Endodermal cell (in vitro differentiated cells): ENCODE data around the gene MAPK8IP2. TPM values are rescaled to one million over a fixed set of nuclear protein-coding genes. Genes with fewer than 3 reads are reported as not detected.
"Not testable (repeated sequence)": the region's sequence is repeated elsewhere in the genome, so short reads cannot be mapped to it uniquely, and the experiment has no call there.

Experiments used
- DNase-seq: peaks from one replicate; pipeline ENCODE4 v3.0.0-alpha.2; 2017
- H3K27ac ChIP-seq: 2 replicates; pipeline ENCODE4 v1.5.1; 2013; ENCODE audit warnings: mild to moderate bottlenecking, low read depth, low read length, moderate library complexity
- H3K27me3 ChIP-seq: 2 replicates; pipeline ENCODE4 v1.6.1; 2013; ENCODE audit warnings: mild to moderate bottlenecking, low read length, moderate library complexity; ENCODE audit not compliant: insufficient read depth, control insufficient read depth, poor library complexity, severe bottlenecking
- H3K36me3 ChIP-seq: 2 replicates; pipeline ENCODE4 v1.7.0; 2013; ENCODE audit warnings: mild to moderate bottlenecking, low read length, moderate library complexity; ENCODE audit not compliant: control insufficient read depth, insufficient read depth
- H3K4me1 ChIP-seq: one replicate; pipeline ENCODE4 v1.7.0; 2013; ENCODE audit warnings: low read length; ENCODE audit not compliant: control insufficient read depth, insufficient read depth
- H3K4me3 ChIP-seq: 2 replicates; pipeline ENCODE4 v1.5.1; 2013; ENCODE audit warnings: mild to moderate bottlenecking, low read length, moderate library complexity
- H3K9ac ChIP-seq: 2 replicates; pipeline ENCODE4 v1.6.1; 2013; ENCODE audit warnings: mild to moderate bottlenecking, low read length, moderate library complexity; ENCODE audit not compliant: poor library complexity, severe bottlenecking; ENCODE audit errors: extremely low read depth
- H3K9me3 ChIP-seq: 2 replicates; pipeline ENCODE4 v1.6.1; 2013; ENCODE audit warnings: mild to moderate bottlenecking, low read length, moderate library complexity; ENCODE audit not compliant: control insufficient read depth
- H3K27ac Mint-ChIP-seq: 2 replicates; pipeline ENCODE4 v1.8.0; 2020; ENCODE audit warnings: mixed read lengths
- H3K27me3 Mint-ChIP-seq: 2 replicates; pipeline ENCODE4 v1.8.0; 2021; ENCODE audit warnings: mild to moderate bottlenecking, mixed read lengths; ENCODE audit not compliant: insufficient read depth
- H3K36me3 Mint-ChIP-seq: 2 replicates; pipeline ENCODE4 v1.8.0; 2020; ENCODE audit warnings: low read depth, mixed read lengths
- H3K4me1 Mint-ChIP-seq: 2 replicates; pipeline ENCODE4 v1.8.0; 2020; ENCODE audit warnings: mixed read lengths
- H3K4me3 Mint-ChIP-seq: 2 replicates; pipeline ENCODE4 v1.8.0; 2020; ENCODE audit warnings: mild to moderate bottlenecking, moderate library complexity, mixed read lengths
- H3K9me3 Mint-ChIP-seq: 2 replicates; pipeline ENCODE4 v1.8.0; 2020; ENCODE audit warnings: mild to moderate bottlenecking, mixed read lengths
- CTCF ChIP-seq: fragments of 200-600 bp; sonication (generic); conservative IDR thresholded peaks from 2 replicates; pipeline ENCODE4 v1.5.0; 2021; ENCODE audit warnings: antibody characterized with exemption, mild to moderate bottlenecking
- WGBS, 2 experiments: methylation state at CpG; one replicate each; pipeline versions ENCODE4 v1.1.5 to v1.1.7; 2013; ENCODE audit warnings: missing lambda C conversion rate in 2 of 2, mixed read lengths in 1 of 2; ENCODE audit not compliant: insufficient coverage in 1 of 2, insufficient read length in 1 of 2; 5-methylcytosine and 5-hydroxymethylcytosine counted together
- total RNA-seq, 2 donors: library from RNA; stranded (reverse); fragmentation: NEBNext Ultra II Directional in 1 of 2; extraction: Animal tissue kit (Norgen Biotek cat#: 25700) in 1 of 2; gene quantifications; 2 replicates in 1 of 2; 3 replicates in 1 of 2; pipeline ENCODE4 v1.2.1, GENCODE V29; 2021

Gene MAPK8IP2
- total RNA-seq, 2 donors from 2014 or later = 1.2 to 1.4 TPM

GRCh38 chr22:50653256-50653655, 52.7 kb downstream of the MAPK8IP2 start:
- H3K27ac ChIP-seq = no peak overlapping the region
- H3K27me3 ChIP-seq = no peaks in the 10 kb centered on the region
- Mint-ChIP-seq H3K4me1 (no peaks in the 10 kb centered on the region), H3K27me3 (peaks cover 54% of the 10 kb centered on the region), H3K27ac (no peak overlapping the region), H3K4me3 (no peak overlapping the region), H3K36me3 (no peaks in the 10 kb centered on the region), H3K9me3 (peaks cover 52% of the 10 kb centered on the region)
- H3K9ac ChIP-seq = no peak overlapping the region
- H3K4me3 ChIP-seq = no peak overlapping the region
- H3K36me3 ChIP-seq = no peaks in the 10 kb centered on the region
- no peak for DNase-seq
- H3K9me3 ChIP-seq = peaks cover 16% of the 10 kb centered on the region
- WGBS, 2 experiments = 89 to 95% methylated on average over 9 to 10 of the region's 10 CpGs
- H3K4me1 ChIP-seq = no peaks in the 10 kb centered on the region
- no peak for TF ChIP-seq CTCF

DNA sequence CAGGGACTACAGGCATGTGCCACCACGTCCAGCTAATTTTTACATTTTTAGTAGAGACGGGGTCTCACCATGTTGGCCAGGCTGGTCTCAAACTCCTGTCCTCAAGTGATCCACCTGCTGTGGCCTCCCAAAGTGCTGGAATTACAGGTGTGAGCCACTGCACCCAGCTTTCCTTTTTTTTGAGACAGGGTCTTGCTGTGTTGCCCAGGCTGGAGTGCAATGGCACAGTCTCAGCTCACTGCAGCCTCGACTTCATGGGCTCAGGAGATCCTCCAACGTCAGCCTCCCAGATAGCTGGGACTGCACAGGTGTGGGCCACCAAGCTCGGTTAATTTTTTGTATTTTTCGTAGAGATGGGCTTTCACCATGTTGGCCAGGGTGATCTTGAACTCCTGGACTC, 54.1 kb downstream of the MAPK8IP2 start:
- WGBS, 2 experiments = 90 to 92% methylated on average over 6 of the region's 6 CpGs
- not testable (repeated sequence) for DNase-seq, H3K4me1 ChIP-seq, H3K27ac Mint-ChIP-seq, H3K36me3 ChIP-seq, H3K27ac ChIP-seq, H3K4me1 Mint-ChIP-seq, H3K4me3 ChIP-seq, H3K36me3 Mint-ChIP-seq, H3K4me3 Mint-ChIP-seq, H3K9ac ChIP-seq, H3K27me3 ChIP-seq
- peaks cover 45% of the 10 kb centered on the region for H3K9me3 Mint-ChIP-seq
- peaks cover 10% of the 10 kb centered on the region for H3K9me3 ChIP-seq
- H3K27me3 Mint-ChIP-seq = peaks cover 61% of the 10 kb centered on the region

DNA sequence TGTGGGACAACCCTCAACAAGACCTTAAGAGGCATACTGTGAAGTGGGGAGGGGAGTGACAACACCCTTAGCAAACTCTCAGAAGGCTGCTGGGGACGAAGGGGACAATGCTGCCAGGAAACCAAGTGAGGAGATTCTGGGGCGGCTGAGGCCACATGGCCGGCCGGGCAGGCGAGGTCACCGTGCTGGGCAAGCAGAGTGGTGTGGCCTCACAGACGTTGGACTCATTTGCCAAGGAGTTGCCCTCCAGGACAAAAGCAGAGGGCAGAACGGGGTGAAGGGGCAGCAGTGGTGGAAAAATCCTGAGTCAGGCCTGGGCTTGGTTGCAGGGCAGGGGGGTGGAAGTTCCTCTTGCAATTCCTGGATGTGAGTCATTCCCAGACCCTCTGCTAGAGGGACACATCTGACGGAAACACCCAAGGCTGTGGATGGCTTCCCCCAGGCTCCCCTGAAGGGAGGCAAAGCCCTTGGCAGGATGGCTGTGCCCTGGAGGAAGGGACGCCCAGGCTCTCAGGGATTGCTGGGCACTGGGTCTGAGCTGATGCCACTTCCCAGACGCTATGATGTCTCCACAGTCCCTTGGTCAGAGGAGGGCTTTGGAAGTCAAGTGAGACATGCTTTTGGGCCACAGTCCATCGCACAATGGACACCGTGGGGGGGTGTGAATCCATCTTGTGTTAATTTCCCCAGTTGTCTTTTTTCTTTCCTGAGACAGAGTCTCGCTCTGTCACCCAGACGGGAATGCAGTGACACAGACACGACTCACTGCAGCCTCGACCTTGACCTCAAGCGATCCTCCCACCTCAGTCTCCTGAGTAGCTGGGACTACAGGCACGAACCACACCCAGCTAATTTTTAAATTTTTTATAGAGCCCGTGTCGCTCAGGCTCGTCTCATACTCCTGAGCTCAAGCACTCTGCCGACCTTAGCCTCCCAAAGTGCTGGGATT, 55.8 kb downstream of the MAPK8IP2 start:
- no peaks in the 10 kb centered on the region for H3K9me3 ChIP-seq
- Mint-ChIP-seq H3K9me3 (peaks cover 37% of the 10 kb centered on the region), H3K4me3 (no peak overlapping the region), H3K27me3 (peaks cover 70% of the 10 kb centered on the region), H3K4me1 (no peaks in the 10 kb centered on the region), H3K27ac (no peak overlapping the region), H3K36me3 (no peaks in the 10 kb centered on the region)
- no peak for TF ChIP-seq CTCF
- H3K9ac ChIP-seq = no peak overlapping the region
- no peak overlapping the region for H3K4me3 ChIP-seq
- no peaks in the 10 kb centered on the region for H3K4me1 ChIP-seq
- H3K27ac ChIP-seq = no peak overlapping the region
- WGBS, 2 experiments = 74 to 83% methylated on average over 20 to 23 of the region's 23 CpGs
- no peak for DNase-seq
- H3K36me3 ChIP-seq = no peaks in the 10 kb centered on the region
- H3K27me3 ChIP-seq = no peaks in the 10 kb centered on the region
